Natural killer cell (primary cell): ENCODE results near the gene N4BP2. TPM values are rescaled to one million over a fixed set of nuclear protein-coding genes. Genes with fewer than 3 reads are reported as not detected.
A peak's percentile ranks its signal among the peaks of the same experiment; 100 is the strongest.

Source experiments
- ATAC-seq, 3 donors: fragments of 150-1000 bp in 2 of 3; fragments of 200-7000 bp in 1 of 3; cut with Tn5 transposase; 1 replicate in 1 of 3; 2 replicates in 2 of 3; pipeline ENCODE4 v1.10.0; 2021; ENCODE audit warnings: mild to moderate bottlenecking in 2 of 3, moderate library complexity in 2 of 3
- DNase-seq, 2 donors: peaks; one replicate each; pipeline versions ENCODE4 v3.0.0 to v3.0.0-alpha.2; 2013 to 2021; ENCODE audit warnings: mixed read lengths in 1 of 2
- H3K27ac ChIP-seq: one replicate; pipeline ENCODE4 v1.5.1; 2013; ENCODE audit warnings: mild to moderate bottlenecking, low read length
- H3K27me3 ChIP-seq: one replicate; pipeline ENCODE4 v1.6.1; 2013; ENCODE audit warnings: low read length; ENCODE audit not compliant: control insufficient read depth, insufficient read depth
- H3K36me3 ChIP-seq: one replicate; pipeline ENCODE4 v1.6.1; 2013; ENCODE audit warnings: low read length; ENCODE audit not compliant: control insufficient read depth, insufficient read depth
- H3K4me1 ChIP-seq: one replicate; pipeline ENCODE4 v1.6.1; 2013; ENCODE audit warnings: low read length; ENCODE audit not compliant: control insufficient read depth, insufficient read depth
- H3K4me3 ChIP-seq: one replicate; pipeline ENCODE4 v1.5.1; 2013; ENCODE audit warnings: low read length
- H3K9me3 ChIP-seq: one replicate; pipeline ENCODE4 v1.6.1; 2013; ENCODE audit warnings: low read length; ENCODE audit not compliant: control insufficient read depth, insufficient read depth
- H3K27ac Mint-ChIP-seq, 2 donors: one replicate each; pipeline ENCODE4 v1.8.0; 2022; ENCODE audit warnings: mild to moderate bottlenecking in 2 of 2, mixed read lengths in 2 of 2, moderate library complexity in 1 of 2
- H3K27me3 Mint-ChIP-seq, 2 donors: one replicate each; pipeline ENCODE4 v1.8.0; 2022; ENCODE audit warnings: low read depth in 2 of 2, mixed read lengths in 2 of 2
- H3K36me3 Mint-ChIP-seq: one replicate; pipeline ENCODE4 v1.8.0; 2022; ENCODE audit warnings: mixed read lengths
- H3K4me1 Mint-ChIP-seq, 2 donors: one replicate each; pipeline ENCODE4 v1.8.0; 2022; ENCODE audit warnings: mixed read lengths in 2 of 2
- H3K4me3 Mint-ChIP-seq: one replicate; pipeline ENCODE4 v1.8.0; 2022; ENCODE audit warnings: mild to moderate bottlenecking, moderate library complexity, mixed read lengths
- H3K9me3 Mint-ChIP-seq, 2 donors: one replicate each; pipeline ENCODE4 v1.8.0; 2022; ENCODE audit warnings: mixed read lengths in 2 of 2
- CTCF ChIP-seq: fragments of 200-600 bp; IDR thresholded peaks from one replicate; pipeline ENCODE4 v1.8.0; 2022; ENCODE audit warnings: antibody characterized with exemption
- WGBS: methylation state at CpG from one replicate; pipeline ENCODE4 v1.1.7; 2013; ENCODE audit warnings: missing lambda C conversion rate; ENCODE audit not compliant: insufficient coverage; 5-methylcytosine and 5-hydroxymethylcytosine counted together
- intact Hi-C: fragments of 100-400 bp; cut with micrococcal nuclease; formaldehyde crosslinking; loops from one replicate; pipeline ENCODE4 v1.14.2; 2022
- total RNA-seq, 4 donors: library from RNA; stranded (reverse); fragments of 120-200 nt in 1 of 4; gene quantifications; one replicate each; pipeline versions ENCODE4 v1.2.3 to v1.2.4, GENCODE V29; 2013 to 2022

The N4BP2 gene
- total RNA-seq, 3 donors from 2014 or later (not counting 1 experiment from before 2014, with no cell fraction given) = 16.4 to 22.4 (median 17.5) TPM

GRCh38 chr4:40190880-40191815, 134.5 kb downstream of the N4BP2 start:
- H3K27me3 ChIP-seq = no peaks in the 10 kb centered on the region
- DNase-seq (peak in 1 of 2 donors; percentile 66), ATAC-seq (no peak)
- no peaks in the 10 kb centered on the region for H3K9me3 ChIP-seq
- H3K4me3 ChIP-seq = no peak overlapping the region
- H3K4me1 ChIP-seq = peaks cover 36% of the 10 kb centered on the region
- H3K36me3 Mint-ChIP-seq = no peaks in the 10 kb centered on the region
- no peak overlapping the region for H3K27ac ChIP-seq
- peak overlapping the region; percentile 11 for H3K4me3 Mint-ChIP-seq
- H3K4me1 Mint-ChIP-seq = peaks cover 35% of the 10 kb centered on the region in 2 donors
- no peaks in the 10 kb centered on the region for H3K36me3 ChIP-seq
- 77% methylated on average over 13 of the region's 14 CpGs for WGBS
- intact Hi-C loops = no loop called here
- no peaks in the 10 kb centered on the region for H3K27me3 Mint-ChIP-seq
- TF ChIP-seq CTCF = no peak
- peak overlapping the region in 1 of 2 donors; percentile 100 for H3K27ac Mint-ChIP-seq
- no peaks in the 10 kb centered on the region for H3K9me3 Mint-ChIP-seq

GRCh38 chr4:40192114-40193015, 135.7 kb downstream of the N4BP2 start:
- Histone ChIP-seq H3K27me3 (no peaks in the 10 kb centered on the region), H3K4me3 (peak overlapping the region; percentile 20), H3K36me3 (no peaks in the 10 kb centered on the region), H3K9me3 (no peaks in the 10 kb centered on the region), H3K4me1 (peaks cover 42% of the 10 kb centered on the region), H3K27ac (peak overlapping the region; percentile 82)
- peak in 1 of 2 donors; percentile 34 for DNase-seq
- intact Hi-C loops = no loop called here
- peak overlapping the region; percentile 99 to 100 for H3K27ac Mint-ChIP-seq
- ATAC-seq = no peak
- no peaks in the 10 kb centered on the region for H3K9me3 Mint-ChIP-seq
- H3K36me3 Mint-ChIP-seq = peaks cover under 1% of the 10 kb centered on the region
- TF ChIP-seq CTCF = no peak
- peaks cover 41 to 44% of the 10 kb centered on the region in 2 donors for H3K4me1 Mint-ChIP-seq
- peak overlapping the region; percentile 84 for H3K4me3 Mint-ChIP-seq
- 66% methylated on average over 7 of the region's 8 CpGs for WGBS
- H3K27me3 Mint-ChIP-seq = no peaks in the 10 kb centered on the region

GRCh38 chr4:40193016-40193571, 136.4 kb downstream of the N4BP2 start:
- DNase-seq (peak in 1 of 2 donors; percentile 77), ATAC-seq (no peak)
- no peak for TF ChIP-seq CTCF
- Mint-ChIP-seq H3K27ac (peak overlapping the region; percentile 99 to 100), H3K4me1 (peaks cover 45 to 51% of the 10 kb centered on the region in 2 donors), H3K27me3 (no peaks in the 10 kb centered on the region), H3K4me3 (peak overlapping the region; percentile 84), H3K36me3 (peaks cover 8% of the 10 kb centered on the region), H3K9me3 (no peaks in the 10 kb centered on the region)
- H3K9me3 ChIP-seq = no peaks in the 10 kb centered on the region
- WGBS = 41% methylated on average over 4 of the region's 11 CpGs
- no peaks in the 10 kb centered on the region for H3K27me3 ChIP-seq
- H3K27ac ChIP-seq = peak overlapping the region; percentile 82
- intact Hi-C loops = no loop called here
- peaks cover 42% of the 10 kb centered on the region for H3K4me1 ChIP-seq
- H3K4me3 ChIP-seq = peak overlapping the region; percentile 20
- no peaks in the 10 kb centered on the region for H3K36me3 ChIP-seq
